Loucy (cell line): ENCODE results near the gene ACTA1.

ENCODE experiments used
- CTCF ChIP-seq: fragments of 200-600 bp; sonication (generic); conservative IDR thresholded peaks from 2 replicates; pipeline ENCODE4 v1.5.1; 2014; ENCODE audit warnings: mild to moderate bottlenecking, antibody characterized with exemption, low read length
- EZH2phosphoT487 ChIP-seq: fragments of 200-600 bp; IDR thresholded peaks from 2 replicates; pipeline ENCODE4 v1.6.1; 2018; ENCODE audit warnings: antibody characterized with exemption, mild to moderate bottlenecking, moderate library complexity, borderline replicate concordance

- TF ChIP-seq CTCF (no peak), EZH2phosphoT487 (no peak)
Measured at GRCh38 chr1:229420224-229420623, 13.7 kb downstream of the ACTA1 start.
